Stimulated activated CD8-positive, alpha-beta memory T cell treated with anti-CD3 and anti-CD28 coated beads, Interleukin-12 subunit alpha, Interleukin-12 subunit beta, amount 100 ng/mL, for 24 hours (primary cell): ENCODE results near the gene SUSD6.

ENCODE experiments used
- DNase-seq: peaks from one replicate; pipeline ENCODE4 v3.0.0-alpha.2; 2020; ENCODE audit errors: extremely low read depth

SUSD6 gene

GRCh38 chr14:69672356-69672755 lies 61.0 kb downstream of the SUSD6 start:
- no peak for DNase-seq

- DNase-seq = no peak
Measured at GRCh38 chr14:69673104-69673503, 61.7 kb downstream of the SUSD6 start.

- no peak for DNase-seq
Measured at GRCh38 chr14:69673578-69674305, 62.3 kb downstream of the SUSD6 start.

- no peak for DNase-seq
Measured at GRCh38 chr14:69674546-69675244, 63.3 kb downstream of the SUSD6 start.

GRCh38 chr14:69675245-69675583 lies 63.8 kb downstream of the SUSD6 start:
- DNase-seq = no peak

- no peak for DNase-seq
Measured at GRCh38 chr14:69675877-69676416, 64.6 kb downstream of the SUSD6 start.

- no peak for DNase-seq
Measured at GRCh38 chr14:69676723-69677122, 65.3 kb downstream of the SUSD6 start.

GRCh38 chr14:69680297-69680696 lies 68.9 kb downstream of the SUSD6 start:
- no peak for DNase-seq

- DNase-seq = no peak
Measured at GRCh38 chr14:69682136-69682535, 70.7 kb downstream of the SUSD6 start.

GRCh38 chr14:69682621-69683263 lies 71.3 kb downstream of the SUSD6 start:
- DNase-seq = no peak

- DNase-seq = no peak
Measured at GRCh38 chr14:69683971-69684370, 72.6 kb downstream of the SUSD6 start.

GRCh38 chr14:69684461-69685217 lies 73.2 kb downstream of the SUSD6 start:
- no peak for DNase-seq

- peak; percentile 28 for DNase-seq
Measured at GRCh38 chr14:69685218-69685616, 73.8 kb downstream of the SUSD6 start.

- DNase-seq = no peak
Measured at GRCh38 chr14:69685716-69686115, 74.3 kb downstream of the SUSD6 start.

GRCh38 chr14:69687606-69688298 lies 76.4 kb downstream of the SUSD6 start:
- DNase-seq = no peak

- DNase-seq = no peak
Measured at GRCh38 chr14:69688299-69688649, 76.9 kb downstream of the SUSD6 start.

GRCh38 chr14:69690042-69690441 lies 78.6 kb downstream of the SUSD6 start:
- DNase-seq = no peak

- DNase-seq = no peak
Measured at GRCh38 chr14:69692594-69692993, 81.2 kb downstream of the SUSD6 start.

- no peak for DNase-seq
Measured at GRCh38 chr14:69693145-69693544, 81.7 kb downstream of the SUSD6 start.

- no peak for DNase-seq
Measured at GRCh38 chr14:69693801-69694729, 82.7 kb downstream of the SUSD6 start.
